ENCODE results near the gene GPR18.

GRCh38 chr13:99289271-99289670 is 31.1 kb upstream of the GPR18 start:
- TF ChIP-seq CTCF (IDR thresholded peaks at IDR 0.05) (no peak), POLR2A (IDR thresholded peaks at IDR 0.05) (no peak)
